ENCODE measurements around the gene DNAJB2.

The DNAJB2 gene

DNA sequence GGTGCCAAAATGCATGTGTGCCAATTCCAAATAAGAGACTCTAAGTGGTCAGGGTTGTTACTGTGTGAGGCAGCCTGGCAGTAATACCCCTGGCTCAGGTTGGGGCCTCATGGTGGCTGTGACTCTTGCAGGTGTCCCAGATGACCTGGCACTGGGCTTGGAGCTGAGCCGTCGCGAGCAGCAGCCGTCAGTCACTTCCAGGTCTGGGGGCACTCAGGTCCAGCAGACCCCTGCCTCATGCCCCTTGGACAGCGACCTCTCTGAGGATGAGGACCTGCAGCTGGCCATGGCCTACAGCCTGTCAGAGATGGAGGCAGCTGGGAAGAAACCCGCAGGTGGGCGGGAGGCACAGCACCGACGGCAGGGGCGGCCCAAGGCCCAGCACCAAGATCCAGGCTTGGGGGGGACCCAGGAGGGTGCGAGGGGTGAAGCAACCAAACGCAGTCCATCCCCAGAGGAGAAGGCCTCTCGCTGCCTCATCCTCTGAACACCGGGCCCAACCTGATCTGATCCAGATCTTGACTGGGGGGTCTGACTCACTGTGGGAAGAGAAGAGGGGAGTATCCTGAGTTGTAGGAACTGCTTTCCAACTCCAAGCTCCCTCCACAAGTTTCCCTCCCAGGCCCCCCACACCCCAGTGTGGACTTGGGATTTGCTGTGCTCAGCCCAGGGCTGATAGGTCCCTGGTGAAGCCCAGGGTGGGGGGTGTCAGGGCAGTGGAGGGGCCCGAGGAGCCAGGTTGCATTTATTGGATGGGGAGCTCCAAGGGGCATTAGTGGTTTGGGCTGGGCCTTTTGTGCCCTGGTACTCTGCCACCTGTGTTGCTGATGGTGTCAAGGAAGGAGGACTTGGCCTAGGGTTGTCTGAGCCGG lies 5.6 kb downstream of the DNAJB2 start:
- H3K4me2 ChIP-seq (ENCODE audit: low read length): no peak overlapping the region
- peaks cover 10% of the 10 kb centered on the region for H3K4me1 ChIP-seq (ENCODE audit: control insufficient read depth, low read length)
- H3K9me2 ChIP-seq (replicated peaks; ENCODE audit: control insufficient read depth, low read length): no peaks in the 10 kb centered on the region
- H3K9me3 ChIP-seq (ENCODE audit: control insufficient read depth, insufficient read depth, low read length): no peaks in the 10 kb centered on the region
- no peak for TF ChIP-seq EZH2phosphoT487 (IDR thresholded peaks at IDR 0.05; ENCODE audit: borderline replicate concordance, low read length)
- TF ChIP-seq, protein P1, sequence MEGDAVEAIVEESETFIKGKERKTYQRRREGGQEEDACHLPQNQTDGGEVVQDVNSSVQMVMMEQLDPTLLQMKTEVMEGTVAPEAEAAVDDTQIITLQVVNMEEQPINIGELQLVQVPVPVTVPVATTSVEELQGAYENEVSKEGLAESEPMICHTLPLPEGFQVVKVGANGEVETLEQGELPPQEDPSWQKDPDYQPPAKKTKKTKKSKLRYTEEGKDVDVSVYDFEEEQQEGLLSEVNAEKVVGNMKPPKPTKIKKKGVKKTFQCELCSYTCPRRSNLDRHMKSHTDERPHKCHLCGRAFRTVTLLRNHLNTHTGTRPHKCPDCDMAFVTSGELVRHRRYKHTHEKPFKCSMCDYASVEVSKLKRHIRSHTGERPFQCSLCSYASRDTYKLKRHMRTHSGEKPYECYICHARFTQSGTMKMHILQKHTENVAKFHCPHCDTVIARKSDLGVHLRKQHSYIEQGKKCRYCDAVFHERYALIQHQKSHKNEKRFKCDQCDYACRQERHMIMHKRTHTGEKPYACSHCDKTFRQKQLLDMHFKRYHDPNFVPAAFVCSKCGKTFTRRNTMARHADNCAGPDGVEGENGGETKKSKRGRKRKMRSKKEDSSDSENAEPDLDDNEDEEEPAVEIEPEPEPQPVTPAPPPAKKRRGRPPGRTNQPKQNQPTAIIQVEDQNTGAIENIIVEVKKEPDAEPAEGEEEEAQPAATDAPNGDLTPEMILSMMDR (IDR thresholded peaks at IDR 0.05; ENCODE audit: low read depth, low read length, poor library complexity, severe bottlenecking): no peak
- no peaks in the 10 kb centered on the region for H3K27me3 ChIP-seq (ENCODE audit: control insufficient read depth, low read length)
- peaks cover 33% of the 10 kb centered on the region for H3K36me3 ChIP-seq (ENCODE audit: control insufficient read depth, low read length)
- H3F3A ChIP-seq (ENCODE audit: control insufficient read depth, insufficient read depth): no peaks in the 10 kb centered on the region
- no peak overlapping the region for H3K4me3 ChIP-seq (ENCODE audit: low read length)
- no peaks in the 10 kb centered on the region for H4K20me1 ChIP-seq (ENCODE audit: control insufficient read depth, insufficient read depth, low read depth, low read length)
- no peak overlapping the region for H3K27ac ChIP-seq (ENCODE audit: low read depth, low read length)
- 0 out of 2 replicates have a peak, but pooled peaks cover 3% of the 10 kb centered on the region for H3K79me2 ChIP-seq (ENCODE audit: control insufficient read depth, low read length)

- no peak overlapping the region for H3K4me2 ChIP-seq (ENCODE audit: low read length)
- no peak for TF ChIP-seq EZH2phosphoT487 (IDR thresholded peaks at IDR 0.05; ENCODE audit: borderline replicate concordance, low read length)
- TF ChIP-seq, protein P1 (IDR thresholded peaks at IDR 0.05; ENCODE audit: low read depth, low read length, poor library complexity, severe bottlenecking): no peak
- peaks cover 30% of the 10 kb centered on the region for H3K36me3 ChIP-seq (ENCODE audit: control insufficient read depth, low read length)
- no peaks in the 10 kb centered on the region for H4K20me1 ChIP-seq (ENCODE audit: control insufficient read depth, insufficient read depth, low read depth, low read length)
- H3K27ac ChIP-seq (ENCODE audit: low read depth, low read length): no peak overlapping the region
- H3K9me2 ChIP-seq (replicated peaks; ENCODE audit: control insufficient read depth, low read length): no peaks in the 10 kb centered on the region
- H3K79me2 ChIP-seq (ENCODE audit: control insufficient read depth, low read length): no peaks in the 10 kb centered on the region
- H3F3A ChIP-seq (ENCODE audit: control insufficient read depth, insufficient read depth): no peaks in the 10 kb centered on the region
- H3K4me1 ChIP-seq (ENCODE audit: control insufficient read depth, low read length): peaks cover 4% of the 10 kb centered on the region
- no peaks in the 10 kb centered on the region for H3K27me3 ChIP-seq (ENCODE audit: control insufficient read depth, low read length)
- no peak overlapping the region for H3K4me3 ChIP-seq (ENCODE audit: low read length)
- H3K9me3 ChIP-seq (ENCODE audit: control insufficient read depth, insufficient read depth, low read length): no peaks in the 10 kb centered on the region
Measured at GRCh38 chr2:219285373-219285735, 6.2 kb downstream of the DNAJB2 start.

DNA sequence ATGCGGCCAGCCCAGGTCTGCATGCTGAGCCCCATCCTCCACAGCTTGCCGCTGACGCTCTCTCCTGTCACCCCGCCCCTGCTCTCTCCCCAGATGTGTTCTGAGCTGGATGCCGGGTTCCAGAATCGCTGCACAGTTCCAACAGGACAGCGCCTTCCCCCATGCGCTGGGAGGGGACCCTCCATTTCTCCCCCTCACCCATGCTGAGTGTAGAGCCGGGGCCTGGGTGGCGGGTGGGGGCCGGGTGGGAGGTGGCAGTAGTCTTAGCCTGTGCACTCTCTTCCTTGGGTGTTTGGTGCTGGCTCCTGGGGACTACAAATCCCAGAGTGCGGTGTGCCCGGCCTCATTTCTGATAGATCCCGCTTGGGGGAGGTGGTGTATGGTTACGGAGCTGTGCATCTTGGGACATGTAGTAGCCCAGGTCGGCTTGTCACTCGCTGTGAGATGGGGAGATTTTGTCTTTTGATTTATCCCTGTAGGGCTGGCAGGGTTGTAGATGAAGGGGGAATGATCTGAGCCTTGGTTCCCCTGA lies 6.8 kb downstream of the DNAJB2 start:
- Histone ChIP-seq H3K9me3 (ENCODE audit: control insufficient read depth, insufficient read depth, low read length) (no peaks in the 10 kb centered on the region), H3K36me3 (ENCODE audit: control insufficient read depth, low read length) (peaks cover 24% of the 10 kb centered on the region), H3K27me3 (ENCODE audit: control insufficient read depth, low read length) (no peaks in the 10 kb centered on the region), H3K27ac (ENCODE audit: low read depth, low read length) (no peak overlapping the region), H3F3A (ENCODE audit: control insufficient read depth, insufficient read depth) (no peaks in the 10 kb centered on the region), H3K4me3 (ENCODE audit: low read length) (no peak overlapping the region), H4K20me1 (ENCODE audit: control insufficient read depth, insufficient read depth, low read depth, low read length) (no peaks in the 10 kb centered on the region), H3K4me1 (ENCODE audit: control insufficient read depth, low read length) (no peaks in the 10 kb centered on the region), H3K9me2 (replicated peaks; ENCODE audit: control insufficient read depth, low read length) (no peaks in the 10 kb centered on the region), H3K4me2 (ENCODE audit: low read length) (no peak overlapping the region), H3K79me2 (ENCODE audit: control insufficient read depth, low read length) (no peaks in the 10 kb centered on the region)
- no peak for TF ChIP-seq EZH2phosphoT487 (IDR thresholded peaks at IDR 0.05; ENCODE audit: borderline replicate concordance, low read length)
- TF ChIP-seq, protein P1 (IDR thresholded peaks at IDR 0.05; ENCODE audit: low read depth, low read length, poor library complexity, severe bottlenecking): no peak

Data from DOHH2 (cell line).